DMS153 treated with DMSO at 0.1 percent for 48 hours (cell line): ENCODE data around the gene SLC6A7.

Experiments
- DNase-seq: peaks from one replicate; lab custom pipeline; 2025; ENCODE audit not compliant: unreplicated experiment; lab: John Stamatoyannopoulos, UW

The SLC6A7 gene

DNA sequence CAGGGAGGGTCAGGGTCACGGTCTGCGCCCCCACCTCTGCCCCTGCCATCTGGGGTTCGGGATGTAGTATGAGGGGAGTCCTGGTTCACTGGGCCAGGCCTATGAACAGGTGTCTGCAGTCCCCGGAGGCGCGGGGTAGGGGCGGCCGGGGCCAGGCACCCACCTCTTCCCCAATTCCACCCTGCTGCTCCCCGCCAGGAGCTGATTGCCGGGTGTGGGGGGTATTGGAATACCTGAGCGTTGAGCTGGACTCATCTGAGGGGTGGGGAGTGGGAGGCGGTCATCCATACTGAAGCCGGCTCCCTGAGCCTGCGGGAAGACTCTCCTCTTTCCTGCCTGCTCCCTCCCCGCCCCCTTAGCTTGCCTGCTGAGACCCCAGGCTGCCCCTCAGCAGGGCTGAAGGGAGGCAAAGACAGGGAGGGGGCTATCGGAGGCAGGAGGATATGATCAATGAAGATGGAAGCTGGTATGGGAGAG lies 679 bp downstream of the SLC6A7 start:
- DNase-seq, result no peak

GRCh38 chr5:150190987-150191386 lies 1.1 kb downstream of the SLC6A7 start:
- no peak for DNase-seq

DNA sequence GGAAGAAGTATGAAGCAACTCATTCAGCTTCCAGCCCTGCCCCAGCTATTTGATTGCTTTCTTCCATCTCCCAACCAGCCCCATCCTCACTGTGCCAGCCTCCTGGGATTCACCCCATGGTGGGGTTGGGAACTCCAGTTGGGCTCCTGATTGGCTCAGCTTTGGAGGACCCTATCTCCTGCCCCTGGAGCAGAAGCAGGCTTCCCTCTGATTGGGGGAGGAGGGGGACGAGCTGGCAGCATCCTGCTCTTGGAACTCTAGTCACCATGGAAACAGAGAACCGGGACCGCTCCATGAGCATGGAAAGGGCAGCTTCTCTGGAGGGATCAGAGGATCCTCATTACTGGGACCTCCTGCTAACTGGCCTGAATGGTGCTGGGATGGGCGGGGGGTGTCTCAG lies 2.6 kb downstream of the SLC6A7 start:
- no peak for DNase-seq

- no peak for DNase-seq
Measured at GRCh38 chr5:150195736-150196485, 6.0 kb downstream of the SLC6A7 start.

- no peak for DNase-seq
Measured at GRCh38 chr5:150196514-150196913, 6.7 kb downstream of the SLC6A7 start.

DNA sequence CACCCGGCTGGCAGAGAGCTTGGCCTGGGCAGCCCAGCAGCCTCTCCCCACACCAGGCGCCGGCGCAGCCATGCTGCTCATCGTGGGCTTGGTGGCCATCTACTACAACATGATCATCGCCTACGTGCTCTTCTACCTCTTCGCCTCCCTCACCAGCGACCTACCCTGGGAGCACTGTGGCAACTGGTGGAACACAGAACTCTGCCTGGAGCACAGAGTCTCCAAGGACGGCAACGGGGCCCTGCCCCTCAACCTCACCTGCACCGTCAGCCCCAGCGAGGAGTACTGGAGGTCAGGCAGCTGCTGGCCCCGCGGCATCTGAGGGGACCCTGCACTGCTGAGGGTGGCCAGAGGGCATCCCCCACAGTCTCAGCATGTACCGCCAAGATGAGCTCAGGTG lies 7.1 kb downstream of the SLC6A7 start:
- no peak for DNase-seq

DNA sequence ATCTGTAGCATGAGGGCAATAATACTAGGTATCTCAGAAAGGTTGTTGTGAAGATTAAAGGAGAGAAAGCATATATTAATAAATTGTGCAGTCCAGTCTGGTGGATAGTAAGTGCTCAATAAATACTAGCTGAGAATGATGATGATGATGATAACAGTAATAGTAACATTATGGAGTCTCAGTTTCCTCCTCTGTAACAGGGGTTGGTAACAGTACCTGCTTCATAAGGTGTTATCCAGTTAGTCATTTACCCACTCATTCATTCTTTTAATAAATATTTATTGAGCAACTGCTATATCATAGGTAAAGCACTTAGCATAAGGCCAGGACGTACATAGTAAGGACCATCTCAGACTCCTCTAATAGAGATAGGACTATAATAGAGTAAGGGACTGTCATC lies 7.6 kb downstream of the SLC6A7 start:
- DNase-seq, result no peak

DNA sequence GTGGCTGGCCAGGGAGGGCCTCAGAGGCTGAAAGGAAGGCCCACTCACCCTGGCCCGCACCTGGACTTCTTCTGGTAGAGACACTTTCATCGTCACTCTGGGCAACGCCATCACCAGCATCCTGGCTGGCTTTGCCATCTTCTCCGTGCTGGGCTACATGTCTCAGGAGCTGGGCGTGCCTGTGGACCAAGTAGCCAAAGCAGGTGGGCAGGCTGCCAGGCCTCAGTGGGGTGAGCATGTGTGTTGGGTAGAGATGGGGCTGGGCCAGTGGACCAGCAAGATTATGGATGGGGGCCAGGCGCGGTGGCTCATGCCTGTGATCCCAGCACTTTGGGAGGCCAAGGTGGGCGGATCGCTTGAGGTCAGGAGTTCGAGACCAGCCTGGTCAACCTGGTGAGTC lies 12.6 kb downstream of the SLC6A7 start:
- DNase-seq, result no peak

- DNase-seq, result no peak
Measured at GRCh38 chr5:150203832-150204589, 14.1 kb downstream of the SLC6A7 start.

DNA sequence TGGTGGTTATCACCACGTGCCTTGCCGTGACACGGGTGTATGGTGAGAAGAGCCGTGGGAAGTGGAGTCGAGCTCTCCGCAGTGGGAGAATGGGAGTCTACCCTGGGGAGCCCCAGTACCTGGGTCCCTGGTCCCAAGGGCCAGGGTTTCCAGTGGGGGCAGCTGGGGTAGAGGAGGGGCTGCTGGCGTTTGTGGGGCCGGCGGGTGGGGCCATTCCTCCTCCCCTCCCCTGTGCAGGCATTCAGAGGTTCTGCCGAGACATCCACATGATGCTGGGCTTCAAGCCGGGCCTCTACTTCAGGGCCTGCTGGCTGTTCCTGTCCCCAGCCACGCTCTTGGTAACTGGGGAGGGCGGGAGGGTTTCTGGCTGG lies 14.7 kb downstream of the SLC6A7 start:
- no peak for DNase-seq

DNA sequence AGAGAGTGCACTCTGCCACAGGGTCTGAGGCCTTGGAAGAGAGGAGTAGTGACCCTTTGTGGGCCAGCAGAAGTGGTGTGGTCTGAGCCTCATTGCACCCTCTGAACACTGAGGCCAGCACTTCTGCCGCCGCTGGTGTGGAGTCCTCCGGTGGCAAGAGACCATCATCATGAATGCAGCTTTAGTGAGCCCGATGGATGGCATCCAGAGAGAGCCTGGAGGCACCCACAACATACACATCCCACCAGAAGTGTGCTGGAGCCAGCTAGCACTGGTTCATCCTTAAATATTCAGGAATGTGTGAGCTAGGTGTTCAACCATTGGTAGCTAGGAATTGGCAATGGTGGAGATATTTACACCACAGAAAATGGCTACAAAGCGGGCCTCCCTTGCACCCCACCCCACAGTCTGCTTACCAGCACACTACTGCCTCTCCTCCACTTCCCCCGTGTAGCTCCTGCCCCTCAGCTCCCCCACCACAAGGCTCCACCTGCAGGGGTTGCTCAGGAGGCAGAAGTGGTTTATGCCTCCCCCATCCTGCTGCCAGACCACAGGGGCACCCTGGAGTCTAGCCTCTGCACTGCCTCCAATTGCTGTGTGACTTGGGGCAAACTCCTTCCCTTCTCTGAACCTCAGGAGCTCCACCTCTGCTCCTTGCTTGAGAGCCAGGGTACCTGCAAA lies 16.4 kb downstream of the SLC6A7 start:
- no peak for DNase-seq

GRCh38 chr5:150206779-150207115 lies 16.9 kb downstream of the SLC6A7 start:
- no peak for DNase-seq

DNA sequence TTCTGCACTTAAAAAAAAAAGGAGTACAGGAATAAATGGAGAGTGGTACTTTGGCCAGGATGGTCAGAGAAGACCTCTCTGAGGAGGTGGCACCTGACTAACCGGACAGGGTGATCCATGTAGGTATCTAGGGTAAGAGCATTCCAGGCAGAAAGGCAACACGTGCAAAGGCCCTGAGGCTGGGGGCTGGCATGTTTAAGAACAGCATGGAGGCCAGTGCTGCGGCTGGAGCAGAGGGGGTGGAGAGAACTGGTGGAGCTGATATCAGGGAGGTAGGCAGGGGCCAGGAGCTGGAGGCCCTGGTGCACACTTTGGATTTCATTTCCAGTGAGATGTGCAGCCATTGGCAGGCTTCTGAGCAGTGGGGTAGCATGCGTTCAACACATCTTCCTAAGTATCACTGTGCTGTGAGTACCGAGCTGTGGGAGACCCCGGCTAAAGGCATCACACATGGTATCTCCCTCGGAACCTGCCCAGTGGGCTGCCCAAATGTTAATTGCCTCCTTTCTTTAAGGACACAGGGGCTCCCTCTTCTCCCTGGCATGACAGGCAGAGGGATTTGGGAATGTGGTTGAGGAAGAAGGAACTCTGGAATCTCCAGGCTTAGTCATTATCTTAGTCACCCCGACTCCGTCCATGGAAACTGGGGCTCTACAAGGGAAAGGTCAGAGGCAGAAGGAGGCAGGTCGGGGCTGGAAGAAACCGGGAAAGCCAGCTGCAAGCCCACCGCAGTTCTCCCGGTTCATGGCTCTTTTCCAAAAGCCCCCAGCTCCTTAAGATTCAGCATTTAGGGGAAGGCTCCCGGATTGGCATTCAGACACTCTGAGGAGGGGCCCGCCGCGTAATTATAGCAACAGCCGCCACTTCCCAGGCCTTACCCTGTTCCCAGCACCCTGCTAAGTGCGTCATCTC lies 18.6 kb downstream of the SLC6A7 start:
- DNase-seq, result no peak

DNA sequence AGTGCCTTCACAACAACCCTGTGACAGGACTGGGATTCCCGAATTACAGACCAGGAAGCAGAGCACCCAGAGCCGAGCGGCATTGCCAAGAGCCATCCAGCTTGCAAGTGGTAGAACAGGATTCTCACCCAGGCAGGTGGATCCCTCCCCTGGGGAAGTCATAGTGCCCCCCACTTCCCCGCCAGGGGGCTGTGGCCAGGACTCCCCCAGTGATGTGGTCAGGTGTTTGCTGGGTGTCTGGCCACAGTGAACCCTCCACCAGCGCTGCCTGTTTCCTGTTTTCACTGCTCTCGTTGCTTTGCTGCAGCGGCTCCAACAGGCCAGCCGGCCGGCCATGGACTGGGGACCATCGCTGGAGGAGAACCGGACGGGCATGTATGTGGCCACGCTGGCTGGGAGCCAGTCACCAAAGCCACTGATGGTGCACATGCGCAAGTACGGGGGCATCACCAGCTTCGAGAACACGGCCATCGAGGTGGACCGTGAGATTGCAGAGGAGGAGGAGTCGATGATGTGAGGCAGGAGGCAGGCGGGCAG lies 19.3 kb downstream of the SLC6A7 start:
- DNase-seq, result no peak

GRCh38 chr5:150210644-150211043 lies 20.8 kb downstream of the SLC6A7 start:
- no peak for DNase-seq

GRCh38 chr5:150211156-150212030 lies 21.5 kb downstream of the SLC6A7 start:
- no peak for DNase-seq

DNA sequence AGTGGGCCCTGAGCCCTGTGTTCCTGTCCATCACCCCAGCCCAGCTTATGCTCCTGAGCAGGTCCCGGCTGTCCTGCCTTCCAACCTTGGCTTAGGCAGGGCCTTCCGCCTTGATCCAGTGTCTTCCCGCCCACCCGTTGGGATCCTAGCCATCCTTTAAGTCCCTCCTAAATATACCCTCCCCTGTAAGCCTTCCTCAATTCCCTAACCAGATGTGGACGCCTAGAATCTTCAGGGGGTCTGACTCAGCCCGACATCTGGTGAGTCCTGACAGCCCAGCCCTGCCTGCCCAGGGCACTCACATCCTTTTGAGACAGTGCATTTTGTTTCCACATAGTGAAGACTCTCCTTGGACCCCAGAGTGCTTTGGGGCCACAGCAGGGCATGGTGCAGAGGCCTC lies 23.7 kb downstream of the SLC6A7 start:
- no peak for DNase-seq

DNA sequence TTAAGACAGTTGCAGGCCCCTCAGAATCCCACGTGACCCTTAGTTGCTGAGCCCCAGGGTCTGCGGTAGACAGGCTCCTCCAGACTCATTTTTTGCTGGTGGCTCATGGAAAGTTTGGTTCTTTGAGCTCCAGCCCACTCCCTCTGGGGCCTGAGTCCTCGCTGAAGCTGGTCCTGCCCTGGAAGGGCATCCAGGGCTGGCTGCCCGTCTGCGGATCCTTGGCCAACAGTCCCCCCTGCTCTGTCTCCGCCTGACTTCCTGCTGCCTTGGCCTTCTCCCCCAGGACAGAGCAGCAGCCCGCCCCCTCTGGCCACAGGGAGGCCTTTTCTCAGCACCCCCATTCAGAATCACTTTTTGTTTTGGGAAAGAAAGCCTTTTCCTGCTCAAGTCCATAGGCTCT lies 24.4 kb downstream of the SLC6A7 start:
- no peak for DNase-seq

GRCh38 chr5:150215979-150216944 lies 26.4 kb downstream of the SLC6A7 start:
- no peak for DNase-seq
